ENCODE data around the gene MYO15B. TPM values are rescaled to one million over a fixed set of nuclear protein-coding genes. Genes with fewer than 3 reads are reported as not detected.

MYO15B gene
- total RNA-seq, 1 donor from 2014 or later, result 43.0 TPM

GRCh38 chr17:75650874-75651273 is 63.3 kb downstream of the MYO15B start:
- Histone ChIP-seq H3K4me1 (no peaks in the 10 kb centered on the region), H3K27ac (replicated peaks) (no peak overlapping the region), H3K4me3 (no peak overlapping the region), H3K27me3 (ENCODE audit: low read depth) (no peaks in the 10 kb centered on the region), H3K9me3 (replicated peaks) (no peaks in the 10 kb centered on the region), H3K36me3 (peaks cover 71% of the 10 kb centered on the region)
- intact Hi-C loops (cut with micrococcal nuclease), result no loop called here
- TF ChIP-seq CTCF (IDR thresholded peaks at IDR 0.05; ENCODE audit: borderline replicate concordance), result no peak
- DNase-seq, result no peak

- H3K36me3 ChIP-seq, result peaks cover 85% of the 10 kb centered on the region
- no peak overlapping the region for H3K27ac ChIP-seq (replicated peaks)
- no peak for DNase-seq
- H3K27me3 ChIP-seq (ENCODE audit: low read depth), result no peaks in the 10 kb centered on the region
- H3K4me1 ChIP-seq, result no peaks in the 10 kb centered on the region
- H3K9me3 ChIP-seq (replicated peaks), result no peaks in the 10 kb centered on the region
- H3K4me3 ChIP-seq, result no peak overlapping the region
- intact Hi-C loops (cut with micrococcal nuclease), result no loop called here
- TF ChIP-seq CTCF (IDR thresholded peaks at IDR 0.05; ENCODE audit: borderline replicate concordance), result no peak
These were observed 64.7 kb downstream of the MYO15B start for GRCh38 chr17:75652341-75652740.

- Histone ChIP-seq H3K36me3 (peaks cover 85% of the 10 kb centered on the region), H3K27ac (replicated peaks) (no peak overlapping the region)
These were observed 65.4 kb downstream of the MYO15B start for GRCh38 chr17:75652934-75653549.

GRCh38 chr17:75654176-75654575 is 66.6 kb downstream of the MYO15B start:
- Histone ChIP-seq H3K4me1 (no peaks in the 10 kb centered on the region), H3K9me3 (replicated peaks) (no peaks in the 10 kb centered on the region), H3K27me3 (ENCODE audit: low read depth) (no peaks in the 10 kb centered on the region), H3K27ac (replicated peaks) (no peak overlapping the region), H3K4me3 (no peak overlapping the region), H3K36me3 (peaks cover 78% of the 10 kb centered on the region)
- DNase-seq, result no peak
- peak; percentile 41 for TF ChIP-seq CTCF (IDR thresholded peaks at IDR 0.05; ENCODE audit: borderline replicate concordance)
- intact Hi-C loops (cut with micrococcal nuclease), result no loop called here

More at GRCh38 chr17:75652934-75653549, 65.4 kb downstream of the MYO15B start:
- Histone ChIP-seq H3K4me1 (no peaks in the 10 kb centered on the region), H3K4me3 (no peak overlapping the region), H3K9me3 (replicated peaks) (no peaks in the 10 kb centered on the region), H3K27me3 (ENCODE audit: low read depth) (no peaks in the 10 kb centered on the region)
- TF ChIP-seq CTCF (IDR thresholded peaks at IDR 0.05; ENCODE audit: borderline replicate concordance), result peak; percentile 75
- intact Hi-C loops (cut with micrococcal nuclease), result no loop called here
- DNase-seq, result no peak

- intact Hi-C loops (cut with micrococcal nuclease), result no loop called here
- no peaks in the 10 kb centered on the region for H3K4me1 ChIP-seq
- H3K4me3 ChIP-seq, result no peak overlapping the region
- H3K27me3 ChIP-seq (ENCODE audit: low read depth), result no peaks in the 10 kb centered on the region
- no peak for DNase-seq
- H3K27ac ChIP-seq (replicated peaks), result no peak overlapping the region
- no peaks in the 10 kb centered on the region for H3K9me3 ChIP-seq (replicated peaks)
- H3K36me3 ChIP-seq, result peaks cover 81% of the 10 kb centered on the region
- no peak for TF ChIP-seq CTCF (IDR thresholded peaks at IDR 0.05; ENCODE audit: borderline replicate concordance)
These were observed 70.6 kb downstream of the MYO15B start for GRCh38 chr17:75658237-75658636.

All from left ventricle myocardium inferior (tissue), 1 donor.